HEK293T (cell line): ENCODE data around the gene SARS1.

Source experiments
- CTCF ChIA-PET: fragments of 350-600 bp; formaldehyde crosslinking; extraction: SDS; loops from one replicate; lab custom pipeline; 2021; ENCODE audit warnings: antibody characterized with exemption, inconsistent platforms; lab: Yijun Ruan, JAX
- POLR2A ChIA-PET: fragments of 350-600 bp; formaldehyde crosslinking; extraction: SDS; loops from one replicate; lab custom pipeline; 2020; ENCODE audit warnings: antibody characterized with exemption, inconsistent platforms; lab: Yijun Ruan, JAX
- DNase-seq: peaks from one replicate; pipeline ENCODE4 v3.0.0; 2012; ENCODE audit warnings: mixed read lengths; ENCODE audit errors: extremely low spot score
- ARNT ChIP-seq: fragments of 450-650 bp; IDR thresholded peaks from 2 replicates; pipeline ENCODE4 v1.6.1; 2017; ENCODE audit warnings: mild to moderate bottlenecking
- BHLHE40 ChIP-seq: fragments of 450-650 bp; IDR thresholded peaks from 2 replicates; pipeline ENCODE4 v1.6.1; 2016; ENCODE audit warnings: mild to moderate bottlenecking, moderate library complexity, borderline replicate concordance
- CTBP1 ChIP-seq: fragments of 450-650 bp; IDR thresholded peaks from 2 replicates; pipeline ENCODE4 v1.6.1; 2016; ENCODE audit warnings: borderline replicate concordance
- ELF4 ChIP-seq: fragments of 450-650 bp; IDR thresholded peaks from 2 replicates; pipeline ENCODE4 v1.6.1; 2017; ENCODE audit warnings: antibody characterized with exemption
- FOXA1 ChIP-seq: fragments of 450-650 bp; IDR thresholded peaks from 2 replicates; pipeline ENCODE4 v1.6.1; 2016; ENCODE audit warnings: mild to moderate bottlenecking
- FOXK2 ChIP-seq: fragments of 450-650 bp; IDR thresholded peaks from 2 replicates; pipeline ENCODE4 v1.6.1; 2016; ENCODE audit warnings: mild to moderate bottlenecking
- FOXM1 ChIP-seq: fragments of 450-650 bp; IDR thresholded peaks from 2 replicates; pipeline ENCODE4 v1.6.1; 2017; ENCODE audit warnings: mild to moderate bottlenecking, borderline replicate concordance
- HDGF ChIP-seq: fragments of 450-650 bp; IDR thresholded peaks from 2 replicates; pipeline ENCODE4 v1.6.1; 2017; ENCODE audit warnings: antibody characterized with exemption, borderline replicate concordance
- L3MBTL2 ChIP-seq: fragments of 450-650 bp; conservative IDR thresholded peaks from 2 replicates; pipeline ENCODE4 v1.6.1; 2016; ENCODE audit warnings: mild to moderate bottlenecking
- LEF1 ChIP-seq: fragments of 450-650 bp; IDR thresholded peaks from 2 replicates; pipeline ENCODE4 v1.6.1; 2017; ENCODE audit warnings: mild to moderate bottlenecking, borderline replicate concordance
- NFRKB ChIP-seq: fragments of 450-650 bp; IDR thresholded peaks from 2 replicates; pipeline ENCODE4 v1.6.1; 2016; ENCODE audit warnings: mild to moderate bottlenecking, moderate library complexity
- SP1 ChIP-seq: fragments of 450-650 bp; IDR thresholded peaks from 2 replicates; pipeline ENCODE4 v1.6.1; 2017
- SUZ12 ChIP-seq: fragments of 450-650 bp; IDR thresholded peaks from 2 replicates; pipeline ENCODE4 v1.6.1; 2016; ENCODE audit warnings: mild to moderate bottlenecking
- TARDBP ChIP-seq: fragments of 450-650 bp; IDR thresholded peaks from 2 replicates; pipeline ENCODE4 v1.6.1; 2016
- ZNF384 ChIP-seq: fragments of 450-650 bp; IDR thresholded peaks from 2 replicates; pipeline ENCODE4 v1.6.1; 2016
- TF ChIP-seq, protein P1 (sequence below): fragments of 450-650 bp; IDR thresholded peaks from 2 replicates; pipeline ENCODE4 v1.6.1; 2016

The SARS1 gene

DNA sequence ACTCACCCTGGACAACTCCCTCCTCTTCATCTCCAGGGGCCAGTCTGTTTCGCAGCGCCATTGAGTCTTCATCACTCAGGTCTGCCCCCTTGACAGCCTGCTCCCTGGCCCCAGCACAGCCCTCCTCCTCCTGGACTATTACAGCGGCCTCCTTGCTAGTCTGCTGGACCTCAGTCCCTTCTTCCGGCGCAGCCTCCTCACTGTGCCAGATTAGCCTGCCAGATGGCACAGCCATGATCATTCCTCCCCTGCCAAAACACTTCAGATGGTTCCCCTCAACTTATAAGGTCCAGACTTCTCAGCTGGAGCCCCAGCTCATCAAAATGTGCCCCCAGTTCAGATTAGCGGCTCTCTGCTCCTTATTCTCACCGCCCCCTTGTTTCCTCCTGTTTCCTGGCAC, 28.7 kb downstream of the SARS1 start:
- TF ChIP-seq L3MBTL2 (no peak), FOXM1 (no peak), ZNF384 (no peak)
- POLR2A ChIA-PET = interaction anchor here (2.0 kb wide), 1 partner anchor 11 kb away, joined by 5 read pairs; no protein-coding TSS in a partner anchor
- no peak for DNase-seq
- CTCF ChIA-PET = no interaction called here

DNA sequence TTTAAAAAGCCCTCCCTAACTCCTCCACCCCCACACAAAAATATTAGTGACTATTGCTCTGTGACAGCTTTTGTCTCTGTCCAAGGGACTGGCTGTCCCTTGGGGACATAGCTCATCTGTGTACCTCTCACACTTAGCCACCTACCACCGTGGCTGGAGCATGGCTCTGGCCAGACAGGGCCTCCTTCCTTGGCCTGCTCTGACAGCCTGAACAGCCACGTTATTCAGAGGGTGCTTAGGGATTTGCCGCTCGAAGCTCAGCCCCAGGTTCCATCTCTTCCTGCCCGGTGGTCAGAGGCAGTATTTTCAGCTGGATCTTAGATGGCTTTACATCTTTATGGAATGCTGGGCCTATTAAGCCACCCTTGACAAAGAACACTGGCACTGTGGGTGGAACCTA, 29.5 kb downstream of the SARS1 start:
- no peak for DNase-seq
- ChIA-PET CTCF (no interaction called here), POLR2A (no interaction called here)
- TF ChIP-seq ARNT (no peak), L3MBTL2 (no peak), TARDBP (no peak), SUZ12 (no peak), FOXM1 (no peak), CTBP1 (no peak), LEF1 (no peak), HDGF (no peak), ELF4 (no peak), BHLHE40 (no peak), ZNF384 (no peak), SP1 (no peak)
- TF ChIP-seq, protein P1, sequence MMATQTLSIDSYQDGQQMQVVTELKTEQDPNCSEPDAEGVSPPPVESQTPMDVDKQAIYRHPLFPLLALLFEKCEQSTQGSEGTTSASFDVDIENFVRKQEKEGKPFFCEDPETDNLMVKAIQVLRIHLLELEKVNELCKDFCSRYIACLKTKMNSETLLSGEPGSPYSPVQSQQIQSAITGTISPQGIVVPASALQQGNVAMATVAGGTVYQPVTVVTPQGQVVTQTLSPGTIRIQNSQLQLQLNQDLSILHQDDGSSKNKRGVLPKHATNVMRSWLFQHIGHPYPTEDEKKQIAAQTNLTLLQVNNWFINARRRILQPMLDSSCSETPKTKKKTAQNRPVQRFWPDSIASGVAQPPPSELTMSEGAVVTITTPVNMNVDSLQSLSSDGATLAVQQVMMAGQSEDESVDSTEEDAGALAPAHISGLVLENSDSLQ = no peak

DNA sequence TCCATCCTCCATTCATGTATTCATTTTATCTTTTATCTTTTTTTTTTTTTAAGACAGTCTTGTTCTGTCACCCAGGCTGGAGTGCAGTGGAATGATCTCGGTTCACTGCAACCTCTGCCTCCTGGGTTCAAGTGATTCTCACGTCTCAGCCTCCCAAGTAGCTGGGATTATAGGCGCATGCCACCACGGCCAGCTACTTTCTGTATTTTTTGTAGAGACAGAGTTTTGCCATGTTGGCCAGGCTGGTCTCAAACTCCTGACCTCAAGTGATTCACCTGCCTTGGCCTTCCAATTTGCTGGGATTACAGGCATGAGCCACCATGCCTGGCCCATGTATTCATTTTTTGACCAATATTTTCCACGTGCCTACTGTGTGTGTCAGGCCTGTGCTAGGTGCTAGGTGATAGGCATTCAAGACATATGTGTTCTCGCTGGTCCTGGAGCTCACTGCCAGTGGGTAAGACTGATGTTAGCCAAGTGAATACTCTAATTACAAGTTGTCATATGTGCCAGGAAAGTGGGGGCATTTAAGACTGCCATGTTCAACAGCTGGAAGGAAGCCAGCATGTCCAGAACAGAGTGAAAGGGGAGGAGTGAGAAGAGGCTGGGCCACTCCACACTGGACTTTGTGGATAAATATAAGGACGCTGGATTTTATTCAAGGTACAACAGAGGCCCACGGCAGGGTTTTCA, 30.3 kb downstream of the SARS1 start:
- CTCF ChIA-PET = interaction anchor here (1.1 kb wide), 1 partner anchor 155 kb away, joined by 3 read pairs; no protein-coding TSS in a partner anchor
- POLR2A ChIA-PET = no interaction called here
- no peak for DNase-seq
- no peak for TF ChIP-seq BHLHE40
- TF ChIP-seq ELF4 = no peak
- TF ChIP-seq ARNT = no peak

DNA sequence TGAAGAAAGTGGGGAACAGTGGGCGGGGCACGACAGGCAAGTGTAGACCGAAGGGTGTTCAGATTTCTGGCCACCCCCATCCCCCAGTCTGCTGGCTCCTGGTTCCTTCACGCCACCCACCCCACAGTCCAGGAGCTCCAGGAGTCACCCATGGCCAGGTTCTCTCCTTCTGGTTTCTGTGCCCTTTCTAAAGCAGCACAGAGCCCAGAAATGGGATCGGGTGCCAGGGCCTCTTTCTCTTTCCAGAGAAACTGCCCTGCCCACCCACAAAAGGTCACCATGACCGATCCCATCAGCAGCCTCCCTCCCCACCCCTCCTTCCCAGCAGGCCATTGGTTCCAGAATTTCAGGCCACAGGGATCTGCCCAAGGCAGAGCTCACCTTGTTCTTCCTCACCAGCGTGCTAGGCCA, 32.4 kb downstream of the SARS1 start:
- TF ChIP-seq HDGF (no peak), FOXA1 (no peak), FOXK2 (no peak)
- CTCF ChIA-PET = interaction anchor here (2.8 kb wide), 1 partner anchor 8 kb away, joined by 9 read pairs; no protein-coding TSS in a partner anchor
- DNase-seq = no peak
- POLR2A ChIA-PET = interaction anchor here (1.0 to 2.0 kb wide), 2 partner anchors 32 to 153 kb away, joined by 3 to 6 read pairs; no protein-coding TSS in a partner anchor

DNA sequence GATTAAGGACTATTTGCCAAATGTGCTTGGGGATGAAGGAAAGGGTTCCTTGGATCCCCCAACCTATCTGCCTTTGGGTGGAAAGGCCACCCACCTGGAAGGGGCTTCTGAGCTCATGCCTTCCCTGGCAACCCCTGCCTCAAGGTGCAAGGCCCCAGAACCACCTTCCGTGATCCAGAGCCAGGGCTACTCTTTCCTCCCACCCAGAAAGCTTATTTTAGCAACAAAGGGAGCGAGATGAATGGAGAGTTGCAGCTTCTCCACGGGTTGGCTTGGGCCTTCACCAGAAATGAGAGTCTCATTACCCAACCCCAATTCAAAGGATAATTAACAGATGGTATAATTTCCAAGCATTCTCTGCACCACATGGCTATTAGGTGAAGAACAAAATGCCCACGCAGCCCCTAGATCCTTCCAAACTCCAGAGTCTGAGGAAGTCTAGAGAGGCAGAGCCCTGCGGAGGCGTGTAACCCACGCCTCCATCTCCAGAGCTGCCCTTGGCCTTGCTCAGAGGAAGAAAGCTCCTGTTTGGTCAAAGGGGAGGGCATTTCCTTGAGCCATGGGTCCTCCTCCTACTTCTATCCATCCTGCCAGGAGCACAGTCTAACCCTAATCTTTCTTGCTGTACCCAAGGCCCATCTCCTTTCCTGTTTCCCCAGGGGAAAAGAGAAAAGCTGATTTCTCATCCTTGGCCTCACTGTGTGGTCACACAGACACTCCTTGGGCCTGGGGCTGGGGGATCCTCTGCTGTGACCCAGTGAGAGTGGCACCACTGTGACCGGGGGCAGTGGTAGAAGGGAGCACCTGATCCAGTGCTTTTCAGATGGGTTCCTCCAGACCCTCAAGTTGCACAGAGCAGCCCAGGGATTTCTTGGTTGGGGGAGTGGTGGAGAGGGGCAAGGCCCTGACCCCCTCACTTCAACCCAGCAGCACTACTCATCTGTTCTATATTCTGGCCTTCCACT, 34.0 kb downstream of the SARS1 start:
- no peak for DNase-seq
- CTCF ChIA-PET = interaction anchor here (0.5 to 2.8 kb wide), 5 partner anchors 8 to 757 kb away, joined by 3 to 9 read pairs (median 4); no protein-coding TSS in a partner anchor
- POLR2A ChIA-PET = interaction anchor here (2.0 to 3.5 kb wide), 2 partner anchors 8 to 33 kb away, joined by 6 to 34 read pairs; no protein-coding TSS in a partner anchor
- TF ChIP-seq FOXA1 = no peak
- no peak for TF ChIP-seq SUZ12
- TF ChIP-seq BHLHE40 = no peak
- TF ChIP-seq L3MBTL2 = no peak
- no peak for TF ChIP-seq SP1
- TF ChIP-seq NFRKB = no peak
- no peak for TF ChIP-seq LEF1
- no peak for TF ChIP-seq CTBP1
- TF ChIP-seq ZNF384 = no peak
- TF ChIP-seq ARNT = no peak
- TF ChIP-seq FOXM1 = no peak
- no peak for TF ChIP-seq ELF4
- TF ChIP-seq TARDBP = no peak
- TF ChIP-seq HDGF = no peak
- TF ChIP-seq, protein P1 = no peak
- TF ChIP-seq FOXK2 = no peak

DNA sequence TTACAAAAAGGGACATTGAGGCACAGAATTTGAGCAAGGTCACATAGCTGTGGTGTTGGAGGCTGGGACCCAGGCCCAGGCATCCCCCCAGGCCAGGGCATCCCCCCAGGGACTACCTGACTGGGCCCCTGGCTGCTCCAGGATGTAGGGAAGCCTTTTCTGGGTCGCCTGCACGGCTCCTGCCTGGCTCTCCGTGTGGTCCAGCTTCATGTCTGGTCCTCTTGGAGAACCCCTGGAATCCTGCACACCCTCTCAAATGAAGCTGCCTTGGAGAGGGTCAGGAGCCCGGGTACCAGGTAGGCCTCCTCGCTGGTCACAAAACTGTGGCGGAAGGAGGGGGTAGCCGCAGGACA, 34.7 kb downstream of the SARS1 start:
- CTCF ChIA-PET = interaction anchor here (1.2 to 2.8 kb wide), 2 partner anchors 9 to 10 kb away, joined by 5 to 9 read pairs; no protein-coding TSS in a partner anchor
- no peak for DNase-seq
- POLR2A ChIA-PET = interaction anchor here (1.2 to 3.5 kb wide), 3 partner anchors 9 to 35 kb away, joined by 7 to 34 read pairs (median 9); partner anchors contain the start of genes PSRC1 and SARS1
- TF ChIP-seq NFRKB = no peak
- TF ChIP-seq LEF1 = no peak
- TF ChIP-seq ZNF384 = no peak
- TF ChIP-seq, protein P1 = no peak
- TF ChIP-seq BHLHE40 = no peak
- no peak for TF ChIP-seq TARDBP
- no peak for TF ChIP-seq ARNT
- TF ChIP-seq L3MBTL2 = no peak
- TF ChIP-seq FOXK2 = no peak
- no peak for TF ChIP-seq FOXA1
- TF ChIP-seq SUZ12 = no peak
- no peak for TF ChIP-seq HDGF
- no peak for TF ChIP-seq CTBP1
- TF ChIP-seq ELF4 = no peak
- TF ChIP-seq SP1 = no peak
- no peak for TF ChIP-seq FOXM1
